Activated CD4-positive, alpha-beta T cell treated with anti-CD3 and anti-CD28 coated beads for 36 hours (primary cell): ENCODE results near the gene KIF6. TPM values are rescaled to one million over a fixed set of nuclear protein-coding genes. Genes with fewer than 3 reads are reported as not detected.

Experiments used
- ATAC-seq: fragments of 200-7000 bp; cut with Tn5 transposase; one replicate; pipeline ENCODE4 v1.10.0; 2021; ENCODE audit warnings: mild to moderate bottlenecking, moderate library complexity
- CTCF ChIA-PET: fragments of 350-600 bp; sonication (Branson Sonifier 250); formaldehyde crosslinking; loops from one replicate; lab custom pipeline; 2021; ENCODE audit warnings: antibody characterized with exemption; lab: Charles Lee
- POLR2A ChIA-PET: fragments of 350-600 bp; sonication (Branson Sonifier 250); formaldehyde crosslinking; loops from one replicate; lab custom pipeline; 2021; ENCODE audit warnings: antibody characterized with exemption, inconsistent platforms; lab: Charles Lee
- DNase-seq: peaks from one replicate; pipeline ENCODE4 v3.0.0-alpha.2; 2020
- H3K27ac Mint-ChIP-seq: one replicate; pipeline ENCODE4 v1.8.0; 2021; ENCODE audit warnings: mixed read lengths
- H3K27me3 Mint-ChIP-seq: one replicate; pipeline ENCODE4 v1.8.0; 2021; ENCODE audit warnings: mixed read lengths
- H3K36me3 Mint-ChIP-seq: one replicate; pipeline ENCODE4 v1.8.0; 2021; ENCODE audit warnings: low read depth, mixed read lengths
- H3K4me1 Mint-ChIP-seq: one replicate; pipeline ENCODE4 v1.8.0; 2021; ENCODE audit warnings: mixed read lengths
- H3K4me3 Mint-ChIP-seq: one replicate; pipeline ENCODE4 v1.8.0; 2021; ENCODE audit warnings: mild to moderate bottlenecking, moderate library complexity, mixed read lengths
- H3K9me3 Mint-ChIP-seq: one replicate; pipeline ENCODE4 v1.8.0; 2021; ENCODE audit warnings: low read depth, mixed read lengths
- intact Hi-C, 2 experiments: fragments of 100-400 bp; cut with DNase I in 1 of 2; cut with micrococcal nuclease in 1 of 2; formaldehyde crosslinking; loops; one replicate each; pipeline versions ENCODE4 v1.14.2 to v1.15.1; 2022 to 2024; cut with DNase I, micrococcal nuclease
- total RNA-seq, 2 experiments: library from RNA; stranded (reverse); gene quantifications; one replicate each; pipeline ENCODE4 v1.2.3, GENCODE V29; 2021

The KIF6 gene
- total RNA-seq, 2 experiments from 2014 or later, result 0.43 to 0.49 TPM

DNA sequence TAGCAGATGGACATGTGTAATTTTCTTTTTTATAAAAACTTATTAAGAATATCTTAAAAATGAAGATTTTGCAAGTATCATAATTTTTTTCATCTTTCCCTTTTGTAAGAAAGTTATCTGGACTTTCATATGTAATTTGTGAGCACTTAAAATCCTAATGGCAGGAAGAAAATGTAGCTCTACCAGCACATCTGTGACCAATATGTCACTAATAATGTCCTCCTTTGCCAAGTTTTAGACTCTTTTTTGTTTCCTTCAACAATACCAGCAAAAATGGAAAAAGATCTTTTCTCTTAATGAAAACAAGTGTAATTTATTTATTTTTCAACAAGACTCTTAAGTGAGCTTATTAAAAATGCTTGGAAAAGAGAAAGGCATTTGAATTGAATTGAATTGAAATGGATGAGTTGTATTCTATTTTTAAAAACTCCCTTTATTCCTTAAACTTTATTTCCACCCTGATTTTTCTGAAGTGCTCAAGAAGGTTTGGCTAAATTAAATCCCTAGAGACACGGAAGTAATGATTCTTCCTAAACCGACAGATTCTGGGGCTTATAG is 110.7 kb downstream of the KIF6 start:
- H3K4me1 Mint-ChIP-seq, result no peaks in the 10 kb centered on the region
- intact Hi-C loops, result no loop called here
- no peak overlapping the region for H3K4me3 Mint-ChIP-seq
- ATAC-seq, result no peak
- no peak for DNase-seq
- CTCF ChIA-PET, result interaction anchor here (1.2 kb wide), 1 partner anchor 267 kb away, joined by 3 read pairs; no protein-coding TSS in a partner anchor
- H3K27ac Mint-ChIP-seq, result no peak overlapping the region
- POLR2A ChIA-PET, result no interaction called here
- no peaks in the 10 kb centered on the region for H3K9me3 Mint-ChIP-seq
- peaks cover 5% of the 10 kb centered on the region for H3K27me3 Mint-ChIP-seq
- no peaks in the 10 kb centered on the region for H3K36me3 Mint-ChIP-seq

DNA sequence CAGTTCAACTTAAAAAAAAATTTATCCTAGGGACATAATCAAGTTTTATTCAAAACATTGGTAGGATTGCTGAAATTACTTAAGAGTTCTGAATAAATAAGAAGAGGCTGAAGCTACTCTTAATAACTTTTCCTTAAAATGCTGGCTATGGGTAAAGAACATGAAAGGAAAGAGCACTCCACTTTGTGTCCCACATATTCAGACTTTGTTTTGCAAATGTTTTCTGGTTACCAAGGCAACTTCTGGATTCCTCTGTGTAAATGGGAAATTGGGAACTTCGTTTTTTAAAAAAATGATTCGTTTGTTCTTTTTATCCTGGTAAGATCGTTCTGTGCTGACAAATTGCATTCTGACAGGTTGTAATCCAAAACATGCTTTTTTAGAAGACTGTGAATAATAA is 115.0 kb downstream of the KIF6 start:
- Mint-ChIP-seq H3K27me3 (peaks cover 9% of the 10 kb centered on the region), H3K9me3 (no peaks in the 10 kb centered on the region), H3K36me3 (no peaks in the 10 kb centered on the region), H3K4me1 (no peaks in the 10 kb centered on the region), H3K27ac (no peak overlapping the region), H3K4me3 (no peak overlapping the region)
- intact Hi-C loops, result no loop called here
- ChIA-PET POLR2A (no interaction called here), CTCF (no interaction called here)
- ATAC-seq (no peak), DNase-seq (no peak)

DNA sequence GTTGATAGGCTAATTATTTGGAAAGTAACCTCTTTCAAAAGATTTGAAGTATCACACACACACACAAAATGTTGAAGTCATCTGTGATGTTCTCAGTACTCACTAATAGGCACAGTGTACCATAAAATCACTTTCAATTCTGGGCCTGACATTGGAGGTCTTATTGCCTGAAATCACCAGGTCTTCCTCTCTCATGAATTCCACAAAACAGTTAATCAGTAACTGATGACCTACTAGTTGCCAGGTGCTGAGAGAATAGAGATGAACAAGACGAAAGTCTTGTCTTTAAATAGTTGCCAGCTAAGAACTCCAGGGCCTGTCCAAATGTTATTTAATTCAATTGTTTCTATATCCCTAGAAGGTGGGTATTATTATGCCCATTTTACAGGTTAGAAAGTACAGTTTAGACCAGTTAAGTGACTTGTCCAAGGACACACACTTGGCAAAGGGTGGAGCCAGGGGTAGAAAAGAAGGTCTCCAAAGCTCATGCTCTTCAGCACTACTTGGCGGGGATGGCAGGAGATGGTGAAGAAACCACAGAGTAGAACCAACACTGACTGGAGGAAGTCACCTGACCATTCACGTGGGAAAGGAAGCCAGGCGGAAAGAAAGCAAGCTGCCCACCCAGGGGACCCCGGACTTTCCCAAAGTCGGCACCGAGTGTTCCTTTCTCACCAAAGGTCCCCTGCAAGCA is 116.4 kb downstream of the KIF6 start:
- Mint-ChIP-seq H3K9me3 (no peaks in the 10 kb centered on the region), H3K36me3 (no peaks in the 10 kb centered on the region), H3K4me3 (no peak overlapping the region), H3K27ac (no peak overlapping the region), H3K4me1 (no peaks in the 10 kb centered on the region), H3K27me3 (peaks cover 14% of the 10 kb centered on the region)
- DNase-seq (no peak), ATAC-seq (no peak)
- ChIA-PET POLR2A (no interaction called here), CTCF (interaction anchor here (0.6 kb wide), 1 partner anchor 214 kb away, joined by 3 read pairs; no protein-coding TSS in a partner anchor)
- intact Hi-C loops, result no loop called here

DNA sequence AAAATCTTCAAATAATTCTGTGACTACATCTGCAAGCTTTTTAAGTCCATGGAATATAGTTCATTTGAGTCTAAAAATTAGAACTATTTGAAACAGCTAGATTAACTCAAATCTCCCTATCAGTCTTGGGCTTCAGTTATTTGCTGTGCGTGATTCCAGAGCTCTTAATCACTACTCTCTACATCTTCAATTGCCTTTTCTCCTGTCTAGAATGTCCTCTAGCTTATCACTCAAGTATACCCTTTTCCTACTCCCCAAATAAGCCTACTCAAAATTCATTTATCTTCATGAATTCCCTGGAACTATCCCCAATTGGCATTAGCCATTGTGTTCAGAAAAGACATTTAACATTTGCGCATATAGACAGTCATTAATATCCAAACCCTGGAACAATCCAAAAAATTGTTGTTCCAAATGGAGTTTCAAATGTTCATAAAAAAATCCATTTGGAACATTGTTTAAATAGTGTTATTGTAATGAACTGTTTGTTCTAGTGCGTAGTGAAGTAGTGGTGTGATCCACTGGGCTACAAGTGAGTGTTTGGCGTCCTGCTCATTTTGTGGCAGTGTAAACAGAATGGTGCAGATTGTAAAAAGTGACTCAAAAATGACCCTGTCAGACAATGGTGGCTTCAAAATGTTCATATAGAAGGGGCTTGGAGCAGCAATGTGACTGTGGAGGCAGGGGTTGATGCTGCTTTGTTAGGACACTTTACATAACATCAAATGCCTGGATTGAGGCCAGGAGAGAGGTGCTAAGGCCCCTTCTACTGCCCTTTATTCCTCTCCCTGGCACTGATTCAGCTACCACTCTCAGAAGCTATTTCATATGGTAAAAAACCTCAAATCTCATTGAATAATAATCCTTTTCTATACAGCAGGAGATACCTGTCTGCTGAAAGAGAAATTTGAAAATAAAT is 122.3 kb downstream of the KIF6 start:
- Mint-ChIP-seq H3K36me3 (no peaks in the 10 kb centered on the region), H3K4me3 (no peak overlapping the region), H3K4me1 (no peaks in the 10 kb centered on the region), H3K27ac (no peak overlapping the region), H3K27me3 (peaks cover 20% of the 10 kb centered on the region), H3K9me3 (no peaks in the 10 kb centered on the region)
- ATAC-seq (no peak), DNase-seq (no peak)
- ChIA-PET CTCF (no interaction called here), POLR2A (no interaction called here)
- intact Hi-C loops, result no loop called here

DNA sequence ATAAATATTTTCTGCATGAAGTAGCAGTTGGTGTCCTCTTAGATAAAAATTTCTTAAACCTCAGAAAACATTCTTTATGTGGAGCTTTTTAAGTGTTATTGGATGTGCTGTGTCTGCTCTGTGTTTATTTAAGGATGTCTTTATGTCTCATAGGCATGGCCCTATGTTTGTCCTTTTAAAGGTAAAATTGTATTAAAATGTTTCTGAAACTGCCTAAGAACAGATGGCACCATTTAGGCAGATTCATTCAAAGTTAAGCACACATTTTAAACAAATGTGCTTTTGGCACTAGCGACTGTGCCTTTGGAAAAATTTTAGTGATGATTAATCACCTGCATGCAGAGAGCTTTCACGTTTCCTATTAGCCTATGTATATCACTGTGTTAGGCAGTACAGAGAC is 125.2 kb downstream of the KIF6 start:
- ChIA-PET CTCF (interaction anchor here (0.6 to 0.8 kb wide), 4 partner anchors 13 to 1779 kb away, joined by 3 read pairs; no protein-coding TSS in a partner anchor), POLR2A (no interaction called here)
- intact Hi-C loops, result no loop called here
- H3K27me3 Mint-ChIP-seq, result peaks cover 23% of the 10 kb centered on the region
- ATAC-seq, result no peak
- H3K4me3 Mint-ChIP-seq, result no peak overlapping the region
- no peak overlapping the region for H3K27ac Mint-ChIP-seq
- H3K4me1 Mint-ChIP-seq, result no peaks in the 10 kb centered on the region
- no peak for DNase-seq
- no peaks in the 10 kb centered on the region for H3K9me3 Mint-ChIP-seq
- no peaks in the 10 kb centered on the region for H3K36me3 Mint-ChIP-seq

DNA sequence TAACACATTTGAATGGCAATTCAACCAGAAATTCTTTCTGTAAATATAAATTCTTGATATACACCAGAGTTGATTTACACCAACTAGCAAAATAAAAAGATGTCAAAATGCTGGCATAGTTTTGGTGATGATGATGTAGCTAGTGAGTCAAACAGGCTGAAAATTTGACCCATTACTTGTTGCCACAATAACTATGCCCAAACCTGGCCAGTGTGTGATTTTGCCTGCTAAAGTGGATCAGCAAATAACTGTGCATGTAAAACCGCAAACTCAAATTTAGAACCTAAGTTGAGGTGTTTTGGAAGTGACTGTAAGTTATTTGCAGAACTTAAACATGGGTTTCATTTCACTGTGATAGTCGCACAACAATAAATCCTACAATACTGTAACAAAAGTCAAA is 125.9 kb downstream of the KIF6 start:
- peaks cover 22% of the 10 kb centered on the region for H3K27me3 Mint-ChIP-seq
- no peak for ATAC-seq
- ChIA-PET CTCF (no interaction called here), POLR2A (no interaction called here)
- no peaks in the 10 kb centered on the region for H3K4me1 Mint-ChIP-seq
- DNase-seq, result no peak
- no peaks in the 10 kb centered on the region for H3K9me3 Mint-ChIP-seq
- no peak overlapping the region for H3K27ac Mint-ChIP-seq
- intact Hi-C loops, result no loop called here
- no peaks in the 10 kb centered on the region for H3K36me3 Mint-ChIP-seq
- no peak overlapping the region for H3K4me3 Mint-ChIP-seq

DNA sequence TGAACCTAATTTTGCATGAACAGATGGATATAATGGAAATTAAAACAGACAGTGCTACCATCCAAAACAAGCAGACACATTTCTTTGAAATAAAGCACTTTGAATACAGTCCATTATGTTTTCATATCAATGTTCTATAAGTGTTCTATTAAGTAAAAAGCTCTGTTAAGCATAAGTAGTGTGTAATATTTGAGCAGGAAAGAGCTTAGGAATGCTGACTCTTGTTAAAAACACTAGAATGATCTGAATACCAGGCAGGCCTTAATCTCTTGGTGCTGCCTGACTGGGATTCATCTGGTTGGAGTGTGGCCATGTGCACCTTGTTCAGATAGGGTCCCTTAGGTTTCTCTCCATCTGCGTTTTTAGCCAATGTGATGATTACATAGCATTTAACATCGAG is 130.9 kb downstream of the KIF6 start:
- no peak overlapping the region for H3K4me3 Mint-ChIP-seq
- H3K9me3 Mint-ChIP-seq, result no peaks in the 10 kb centered on the region
- peaks cover 11% of the 10 kb centered on the region for H3K27me3 Mint-ChIP-seq
- no peaks in the 10 kb centered on the region for H3K36me3 Mint-ChIP-seq
- intact Hi-C loops, result no loop called here
- no peak overlapping the region for H3K27ac Mint-ChIP-seq
- ATAC-seq (no peak), DNase-seq (no peak)
- ChIA-PET CTCF (no interaction called here), POLR2A (no interaction called here)
- no peaks in the 10 kb centered on the region for H3K4me1 Mint-ChIP-seq

DNA sequence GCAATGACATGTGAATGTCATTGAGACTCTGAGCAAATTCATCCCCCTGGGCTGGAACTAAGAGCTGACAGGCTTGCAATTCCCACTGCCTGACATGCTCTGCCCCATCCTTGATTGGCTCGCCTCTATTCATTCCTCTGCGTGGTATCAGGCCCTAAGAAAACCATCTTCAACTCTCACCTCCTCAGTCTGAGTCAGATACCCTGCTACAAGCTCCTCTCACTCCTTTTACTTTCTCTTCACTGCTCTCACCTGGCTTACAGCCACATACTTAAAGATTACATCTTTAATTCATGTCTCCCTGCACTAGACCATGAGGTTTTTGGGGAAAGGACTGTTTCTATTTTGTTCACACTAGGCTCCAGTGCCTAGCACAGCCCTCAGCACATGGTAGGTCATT is 131.6 kb downstream of the KIF6 start:
- ChIA-PET CTCF (no interaction called here), POLR2A (no interaction called here)
- ATAC-seq, result no peak
- H3K9me3 Mint-ChIP-seq, result no peaks in the 10 kb centered on the region
- no peak overlapping the region for H3K4me3 Mint-ChIP-seq
- no peaks in the 10 kb centered on the region for H3K36me3 Mint-ChIP-seq
- no peak overlapping the region for H3K27ac Mint-ChIP-seq
- DNase-seq, result no peak
- H3K27me3 Mint-ChIP-seq, result peaks cover 11% of the 10 kb centered on the region
- no peaks in the 10 kb centered on the region for H3K4me1 Mint-ChIP-seq
- intact Hi-C loops, result no loop called here

DNA sequence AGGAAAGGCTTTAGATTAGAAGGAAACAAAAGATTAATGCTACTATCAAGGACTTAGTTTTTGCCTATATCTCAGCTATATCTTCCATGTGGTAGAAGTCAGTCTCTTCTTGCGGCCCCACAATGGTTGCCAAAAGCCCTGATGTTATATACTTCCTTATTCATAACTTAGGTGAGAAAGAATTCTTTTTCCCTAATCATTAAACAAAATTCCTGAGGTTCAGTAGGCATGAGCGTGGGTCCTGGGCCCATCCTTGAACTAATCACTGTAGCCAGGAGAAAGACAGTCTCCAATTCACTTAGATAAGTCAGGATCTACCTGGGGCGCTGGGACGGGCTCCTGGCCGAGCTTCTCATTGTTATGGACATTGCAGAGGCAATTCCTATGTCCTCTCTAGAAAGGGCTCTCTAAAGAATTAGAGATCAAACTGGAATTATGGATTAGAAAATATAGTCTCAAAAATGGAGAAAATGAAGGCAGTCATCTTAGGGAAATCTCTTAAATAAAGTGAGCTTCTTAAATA is 134.3 kb downstream of the KIF6 start:
- CTCF ChIA-PET, result no interaction called here
- peaks cover 11% of the 10 kb centered on the region for H3K27me3 Mint-ChIP-seq

DNA sequence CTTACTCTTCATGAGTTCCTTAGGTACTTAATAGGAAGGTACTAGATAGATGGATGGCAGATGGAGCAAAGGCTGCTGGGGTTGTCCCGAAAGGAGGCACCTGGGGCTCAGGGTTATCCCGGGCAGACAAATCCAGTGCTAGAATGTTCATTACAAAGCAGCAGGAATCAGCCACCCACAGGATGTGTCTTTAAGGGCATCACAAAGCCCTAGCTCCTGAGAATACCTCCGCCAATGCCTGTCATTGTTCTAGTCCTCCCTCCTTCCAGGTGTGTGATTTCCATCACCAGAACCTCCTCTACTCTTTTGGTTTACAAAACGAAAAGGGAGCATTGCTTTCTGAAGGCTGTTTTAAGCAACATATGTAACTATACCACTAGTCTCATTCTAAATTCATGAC is 138.1 kb downstream of the KIF6 start:
- Mint-ChIP-seq H3K4me3 (no peak overlapping the region), H3K36me3 (no peaks in the 10 kb centered on the region), H3K4me1 (no peaks in the 10 kb centered on the region), H3K9me3 (no peaks in the 10 kb centered on the region), H3K27me3 (peaks cover 12% of the 10 kb centered on the region), H3K27ac (no peak overlapping the region)
- POLR2A ChIA-PET, result no interaction called here
- DNase-seq (no peak), ATAC-seq (no peak)
- CTCF ChIA-PET, result no interaction called here
- intact Hi-C loops, result no loop called here

More for the DNA sequence above, 134.3 kb downstream of the KIF6 start:
- DNase-seq (no peak), ATAC-seq (no peak)
- Mint-ChIP-seq H3K36me3 (no peaks in the 10 kb centered on the region), H3K27ac (no peak overlapping the region), H3K9me3 (no peaks in the 10 kb centered on the region), H3K4me3 (no peak overlapping the region), H3K4me1 (no peaks in the 10 kb centered on the region)
- POLR2A ChIA-PET, result no interaction called here
- intact Hi-C loops, result no loop called here

DNA sequence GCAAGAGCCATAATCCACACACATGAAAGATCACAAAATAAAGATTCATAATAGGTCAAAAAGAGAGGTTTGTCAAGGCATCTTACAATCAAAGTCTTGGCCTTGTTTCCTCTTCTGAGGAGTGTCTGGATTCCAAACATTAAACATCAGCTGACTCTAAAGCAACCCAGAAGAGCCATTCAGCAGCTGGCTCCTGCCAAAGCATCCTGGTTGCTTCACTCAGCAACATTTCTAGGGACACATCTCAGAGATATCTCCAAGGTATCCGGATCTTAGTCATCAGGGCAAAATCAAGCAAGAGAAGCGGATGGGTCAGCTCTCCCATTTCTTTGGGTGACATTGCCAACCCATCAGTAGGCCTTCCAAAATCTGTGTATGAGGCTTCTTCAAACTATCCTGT is 139.6 kb downstream of the KIF6 start:
- ATAC-seq, result no peak
- Mint-ChIP-seq H3K4me1 (no peaks in the 10 kb centered on the region), H3K27ac (no peak overlapping the region), H3K27me3 (peaks cover 11% of the 10 kb centered on the region), H3K9me3 (no peaks in the 10 kb centered on the region), H3K36me3 (no peaks in the 10 kb centered on the region), H3K4me3 (no peak overlapping the region)
- intact Hi-C loops, result no loop called here
- CTCF ChIA-PET, result no interaction called here
- POLR2A ChIA-PET, result no interaction called here
- no peak for DNase-seq
